Neutrophil (primary cell): ENCODE results near the gene PPM1N.
A peak's percentile ranks its signal among the peaks of the same experiment; 100 is the strongest.
"Not testable (repeated sequence)": the region's sequence is repeated elsewhere in the genome, so short reads cannot be mapped to it uniquely, and the experiment has no call there.

ENCODE experiments used
- H3K27ac ChIP-seq: fragments of 200-600 bp; sonication (generic); 2 replicates; pipeline ENCODE4 v1.5.1; 2016; ENCODE audit warnings: mild to moderate bottlenecking, moderate library complexity
- H3K27me3 ChIP-seq: fragments of 200-600 bp; sonication (generic); 2 replicates; pipeline ENCODE4 v1.6.0; 2016; ENCODE audit warnings: mild to moderate bottlenecking
- H3K36me3 ChIP-seq: fragments of 200-600 bp; sonication (generic); 2 replicates; pipeline ENCODE4 v1.5.1; 2017
- H3K4me1 ChIP-seq, 2 experiments: fragments of 200-600 bp in 1 of 2; sonication (generic) in 1 of 2; 1 replicate in 1 of 2; 2 replicates in 1 of 2; pipeline versions ENCODE4 v1.5.1 to v1.6.1; 2013 to 2016; ENCODE audit warnings: low read depth in 1 of 2, low read length in 1 of 2, mild to moderate bottlenecking in 1 of 2, moderate library complexity in 1 of 2; ENCODE audit not compliant: control insufficient read depth in 1 of 2, insufficient read depth in 1 of 2
- H3K4me3 ChIP-seq, 2 experiments: fragments of 200-600 bp in 1 of 2; sonication (generic) in 1 of 2; 1 replicate in 1 of 2; 2 replicates in 1 of 2; pipeline ENCODE4 v1.5.1; 2013 to 2016; ENCODE audit warnings: low read depth in 1 of 2, low read length in 1 of 2, mild to moderate bottlenecking in 1 of 2, moderate library complexity in 1 of 2
- H3K9me3 ChIP-seq: fragments of 200-600 bp; sonication (generic); 2 replicates; pipeline ENCODE4 v1.5.1; 2016
- CTCF ChIP-seq: fragments of 200-600 bp; sonication (generic); IDR thresholded peaks from 2 replicates; pipeline ENCODE4 v1.5.1; 2016; ENCODE audit warnings: antibody characterized with exemption

PPM1N gene

GRCh38 chr19:45506989-45507871, 9.0 kb downstream of the PPM1N start, which contains the start of gene VASP:
TSS of gene VASP (plus strand) at chr19:45507479. CDS start at chr19:45507772, 293 bp downstream.
- H3K4me1 ChIP-seq: peaks cover 53 to 68% of the 10 kb centered on the region in 2 experiments
- peaks cover 30% of the 10 kb centered on the region for H3K36me3 ChIP-seq
- H3K9me3 ChIP-seq: no peaks in the 10 kb centered on the region
- peak; percentile 42 for TF ChIP-seq CTCF
- peak within 1 kb of the TSS; percentile 100 for H3K27ac ChIP-seq
- H3K4me3 ChIP-seq: peak within 1 kb of the TSS; percentile 98 to 100
- H3K27me3 ChIP-seq: no peaks in the 10 kb centered on the region

GRCh38 chr19:45507872-45508416, 9.7 kb downstream of the PPM1N start:
- Histone ChIP-seq H3K27ac (peak overlapping the region; percentile 100), H3K9me3 (no peaks in the 10 kb centered on the region), H3K4me1 (peaks cover 53 to 68% of the 10 kb centered on the region in 2 experiments), H3K36me3 (peaks cover 30% of the 10 kb centered on the region), H3K4me3 (peak overlapping the region; percentile 98 to 100), H3K27me3 (no peaks in the 10 kb centered on the region)
- TF ChIP-seq CTCF: no peak

GRCh38 chr19:45508417-45508860, 10.2 kb downstream of the PPM1N start:
- no peaks in the 10 kb centered on the region for H3K27me3 ChIP-seq
- no peaks in the 10 kb centered on the region for H3K9me3 ChIP-seq
- TF ChIP-seq CTCF: no peak
- peak overlapping the region; percentile 98 to 100 for H3K4me3 ChIP-seq
- H3K36me3 ChIP-seq: peaks cover 31% of the 10 kb centered on the region
- H3K4me1 ChIP-seq: peaks cover 53 to 68% of the 10 kb centered on the region in 2 experiments
- H3K27ac ChIP-seq: peak overlapping the region; percentile 100

GRCh38 chr19:45508861-45509691, 10.8 kb downstream of the PPM1N start:
- H3K4me3 ChIP-seq: peak overlapping the region; percentile 98 to 100
- no peaks in the 10 kb centered on the region for H3K27me3 ChIP-seq
- H3K4me1 ChIP-seq: peaks cover 55 to 70% of the 10 kb centered on the region in 2 experiments
- TF ChIP-seq CTCF: peak; percentile 74
- H3K36me3 ChIP-seq: peaks cover 37% of the 10 kb centered on the region
- no peaks in the 10 kb centered on the region for H3K9me3 ChIP-seq
- peak overlapping the region; percentile 100 for H3K27ac ChIP-seq

- Histone ChIP-seq H3K9me3 (no peaks in the 10 kb centered on the region), H3K27me3 (no peaks in the 10 kb centered on the region), H3K36me3 (peaks cover 43% of the 10 kb centered on the region), H3K4me1 (peaks cover 60 to 70% of the 10 kb centered on the region in 2 experiments), H3K4me3 (peak overlapping the region; percentile 98 to 100), H3K27ac (peak overlapping the region; percentile 100)
- no peak for TF ChIP-seq CTCF
These were observed 11.4 kb downstream of the PPM1N start for GRCh38 chr19:45509692-45510015.

GRCh38 chr19:45510352-45510751, 12.1 kb downstream of the PPM1N start:
- H3K9me3 ChIP-seq, H3K27me3 ChIP-seq: not testable (repeated sequence)
- peak overlapping the region; percentile 98 to 100 for H3K4me3 ChIP-seq
- H3K36me3 ChIP-seq: peaks cover 45% of the 10 kb centered on the region
- peak overlapping the region; percentile 100 for H3K27ac ChIP-seq
- H3K4me1 ChIP-seq: peaks cover 62 to 70% of the 10 kb centered on the region in 2 experiments
